Measurements from ENCODE around the gene LPAR5. TPM values are rescaled to one million over a fixed set of nuclear protein-coding genes. Genes with fewer than 3 reads are reported as not detected.

The LPAR5 gene
- total RNA-seq, 1 experiment from 2014 or later, result 0.22 TPM

- Histone ChIP-seq H3K23me2 (ENCODE audit: insufficient read length, low read depth, low read length, poor library complexity, severe bottlenecking) (peaks cover 4% of the 10 kb centered on the region), H3K23ac (ENCODE audit: insufficient read length, low read depth, low read length) (no peak overlapping the region), H2BK15ac (ENCODE audit: low read depth, low read length) (no peak overlapping the region), H2BK12ac (ENCODE audit: insufficient read length, low read depth, low read length) (no peak overlapping the region), H2BK120ac (ENCODE audit: low read depth, low read length, poor library complexity, severe bottlenecking) (no peak overlapping the region), H4K8ac (replicated peaks; ENCODE audit: insufficient read length, low read depth, low read length) (no peak overlapping the region), H3K14ac (ENCODE audit: insufficient read depth, low read length) (no peak overlapping the region), H3K9me3 (ENCODE audit: control insufficient read depth, low read depth, low read length) (no peaks in the 10 kb centered on the region), H2AK5ac (ENCODE audit: insufficient read length, low read length) (no peak overlapping the region), H4K5ac (ENCODE audit: insufficient read length, low read depth, low read length) (no peak overlapping the region), H2BK5ac (ENCODE audit: insufficient read length, low read length) (no peak overlapping the region), H2AFZ (ENCODE audit: low read length) (no peak overlapping the region), H3T11ph (ENCODE audit: low read length) (no peak overlapping the region), H3K79me1 (ENCODE audit: insufficient read depth, low read depth, low read length, poor library complexity, severe bottlenecking) (no peaks in the 10 kb centered on the region), H3K79me2 (ENCODE audit: insufficient read depth, low read length) (no peaks in the 10 kb centered on the region), H3K27me3 (ENCODE audit: insufficient read depth, low read length) (no peaks in the 10 kb centered on the region; the same call in 1 of the 2 replicates), H3K18ac (ENCODE audit: insufficient read length, low read depth, low read length) (no peak overlapping the region), H4K20me1 (ENCODE audit: control insufficient read depth, insufficient read depth, insufficient read length) (no peaks in the 10 kb centered on the region), H3K4me2 (ENCODE audit: insufficient read depth, insufficient read length, low read length) (no peak overlapping the region), H3K9ac (ENCODE audit: extremely low read depth, insufficient read length, low read length) (no peak overlapping the region), H4K91ac (ENCODE audit: insufficient read length, low read depth, low read length) (no peak overlapping the region), H3K4me1 (ENCODE audit: insufficient read depth, low read length) (no peaks in the 10 kb centered on the region), H2BK20ac (ENCODE audit: low read depth, low read length, poor library complexity, severe bottlenecking) (no peak overlapping the region), H3K4ac (ENCODE audit: low read depth, low read length) (no peak overlapping the region), H3K56ac (ENCODE audit: insufficient read length, low read depth, low read length) (no peak overlapping the region), H3K27ac (ENCODE audit: insufficient read length, low read depth, low read length) (no peak overlapping the region)
- no peak overlapping the region for H3K27ac Mint-ChIP-seq
- H3K36me3 Mint-ChIP-seq (ENCODE audit: insufficient read depth in 1 of 3, low read depth in 3 of 3), result peaks cover 12 to 49% (median 34%) of the 10 kb centered on the region in 3 experiments
- DNase-seq, result no peak
- H3K27me3 Mint-ChIP-seq (ENCODE audit: low read depth), result peaks cover 12% of the 10 kb centered on the region
- no peak for TF ChIP-seq CTCF (conservative IDR thresholded peaks at IDR 0.05)
- no peaks in the 10 kb centered on the region for H3K9me3 Mint-ChIP-seq
- peaks cover 6 to 8% of the 10 kb centered on the region in 2 experiments for H3K4me1 Mint-ChIP-seq
- H3K4me3 Mint-ChIP-seq, result no peak overlapping the region
- no CpG with 5 or more reads among the region's 8 CpGs for WGBS (ENCODE audit: extremely low coverage, insufficient read length, low lambda C conversion rate)
Measured at GRCh38 chr12:6650832-6651231, 15.1 kb upstream of the LPAR5 start.

Measured in H9 (cell line).